Muscle of leg (tissue), 11 donors: ENCODE data around the gene CRIP1. TPM values are rescaled to one million over a fixed set of nuclear protein-coding genes. Genes with fewer than 3 reads are reported as not detected.

Experiments
- DNase-seq: peaks from one replicate; pipeline ENCODE4 v3.0.0; 2013
- H3K27ac ChIP-seq: one replicate; pipeline ENCODE4 v1.5.1; 2013; ENCODE audit warnings: mild to moderate bottlenecking, low read length, control low read depth
- H3K27me3 ChIP-seq: one replicate; pipeline ENCODE4 v1.6.1; 2013; ENCODE audit warnings: low read length; ENCODE audit not compliant: control insufficient read depth, insufficient read depth
- H3K36me3 ChIP-seq: one replicate; pipeline ENCODE4 v1.6.1; 2013; ENCODE audit warnings: low read length; ENCODE audit not compliant: control insufficient read depth, insufficient read depth
- H3K4me1 ChIP-seq: one replicate; pipeline ENCODE4 v1.6.1; 2013; ENCODE audit warnings: low read length; ENCODE audit not compliant: control insufficient read depth, insufficient read depth
- H3K4me3 ChIP-seq: one replicate; pipeline ENCODE4 v1.5.1; 2013; ENCODE audit warnings: low read length, control low read depth
- H3K9me3 ChIP-seq: replicated peaks from 2 replicates; pipeline ENCODE4 v1.6.1; 2013; ENCODE audit warnings: low read depth, low read length; ENCODE audit not compliant: control insufficient read depth
- WGBS: methylation state at CpG from one replicate; pipeline ENCODE4 v1.1.5; 2013; ENCODE audit warnings: missing lambda C conversion rate; ENCODE audit not compliant: insufficient coverage; 5-methylcytosine and 5-hydroxymethylcytosine counted together
- polyA plus RNA-seq, 8 donors: library from polyadenylated mRNA; unstranded; fragments of 120-200 nt; gene quantifications; one replicate each; pipeline versions ENCODE4 v1.2.1 to v1.2.3, GENCODE V29; 2013; ENCODE audit warnings: inconsistent platforms in 1 of 8, low replicate concordance in 1 of 8; ENCODE audit not compliant: insufficient read length in 8 of 8, insufficient read depth in 1 of 8
- total RNA-seq: library from RNA; stranded (reverse); fragments of 120-200 nt; gene quantifications from one replicate; pipeline ENCODE4 v1.2.4, GENCODE V29; 2013

The CRIP1 gene
- total and polyA plus RNA-seq, 9 donors: 32.6 to 64.4 (median 56.2) TPM

GRCh38 chr14:105442125-105442524 is 44.6 kb upstream of the CRIP1 start:
- H3K9me3 ChIP-seq: no peaks in the 10 kb centered on the region
- no peak for DNase-seq
- no peak overlapping the region for H3K27ac ChIP-seq
- peaks cover 20% of the 10 kb centered on the region for H3K4me1 ChIP-seq
- H3K27me3 ChIP-seq: no peaks in the 10 kb centered on the region
- WGBS: 78% methylated on average over 16 of the region's 17 CpGs
- peaks cover 67% of the 10 kb centered on the region for H3K36me3 ChIP-seq
- no peak overlapping the region for H3K4me3 ChIP-seq

GRCh38 chr14:105442834-105443233 is 43.9 kb upstream of the CRIP1 start:
- no peaks in the 10 kb centered on the region for H3K27me3 ChIP-seq
- 86% methylated on average over 12 of the region's 12 CpGs for WGBS
- H3K4me3 ChIP-seq: no peak overlapping the region
- peaks cover 27% of the 10 kb centered on the region for H3K4me1 ChIP-seq
- no peak overlapping the region for H3K27ac ChIP-seq
- no peaks in the 10 kb centered on the region for H3K9me3 ChIP-seq
- peaks cover 63% of the 10 kb centered on the region for H3K36me3 ChIP-seq
- DNase-seq: no peak

GRCh38 chr14:105444859-105445258 is 41.8 kb upstream of the CRIP1 start:
- WGBS: 67% methylated on average over 17 of the region's 17 CpGs

GRCh38 chr14:105445290-105445689 is 41.4 kb upstream of the CRIP1 start:
- H3K36me3 ChIP-seq: peaks cover 50% of the 10 kb centered on the region
- no peaks in the 10 kb centered on the region for H3K27me3 ChIP-seq
- H3K4me3 ChIP-seq: no peak overlapping the region
- no peak for DNase-seq
- H3K27ac ChIP-seq: no peak overlapping the region
- peaks cover 39% of the 10 kb centered on the region for H3K4me1 ChIP-seq
- H3K9me3 ChIP-seq: no peaks in the 10 kb centered on the region
- 79% methylated on average over 22 of the region's 24 CpGs for WGBS

More at GRCh38 chr14:105444859-105445258, 41.8 kb upstream of the CRIP1 start:
- no peak overlapping the region for H3K4me3 ChIP-seq
- no peak for DNase-seq
- H3K27me3 ChIP-seq: no peaks in the 10 kb centered on the region
- H3K9me3 ChIP-seq: no peaks in the 10 kb centered on the region
- H3K36me3 ChIP-seq: peaks cover 50% of the 10 kb centered on the region
- H3K27ac ChIP-seq: no peak overlapping the region
- peaks cover 40% of the 10 kb centered on the region for H3K4me1 ChIP-seq

- Histone ChIP-seq H3K27ac (no peak overlapping the region), H3K4me1 (peaks cover 45% of the 10 kb centered on the region), H3K36me3 (peaks cover 51% of the 10 kb centered on the region), H3K27me3 (no peaks in the 10 kb centered on the region), H3K4me3 (no peak overlapping the region), H3K9me3 (no peaks in the 10 kb centered on the region)
- no peak for DNase-seq
- WGBS: 84% methylated on average over 14 of the region's 26 CpGs
Observed at GRCh38 chr14:105445901-105446845, 40.5 kb upstream of the CRIP1 start.

- H3K36me3 ChIP-seq: peaks cover 55% of the 10 kb centered on the region
- WGBS: 77% methylated on average over 14 of the region's 14 CpGs
Observed at GRCh38 chr14:105446971-105447370, 39.7 kb upstream of the CRIP1 start.

GRCh38 chr14:105447651-105448640 is 38.7 kb upstream of the CRIP1 start:
- H3K4me3 ChIP-seq: no peak overlapping the region

More at GRCh38 chr14:105446971-105447370, 39.7 kb upstream of the CRIP1 start:
- peak overlapping the region; percentile 74 for H3K27ac ChIP-seq
- H3K4me3 ChIP-seq: no peak overlapping the region
- no peak for DNase-seq
- H3K9me3 ChIP-seq: no peaks in the 10 kb centered on the region
- H3K27me3 ChIP-seq: no peaks in the 10 kb centered on the region
- peaks cover 49% of the 10 kb centered on the region for H3K4me1 ChIP-seq

GRCh38 chr14:105448706-105449111 is 38.0 kb upstream of the CRIP1 start:
- WGBS: 47% methylated on average over 7 of the region's 16 CpGs
- Histone ChIP-seq H3K4me1 (peaks cover 50% of the 10 kb centered on the region), H3K4me3 (no peak overlapping the region), H3K27me3 (no peaks in the 10 kb centered on the region), H3K27ac (peak overlapping the region; percentile 76), H3K9me3 (no peaks in the 10 kb centered on the region), H3K36me3 (peaks cover 54% of the 10 kb centered on the region)
- DNase-seq: peak; percentile 78

More at GRCh38 chr14:105447651-105448640, 38.7 kb upstream of the CRIP1 start:
- peak overlapping the region; percentile 76 for H3K27ac ChIP-seq
- no peaks in the 10 kb centered on the region for H3K27me3 ChIP-seq
- H3K4me1 ChIP-seq: peaks cover 49% of the 10 kb centered on the region
- 74% methylated on average over 26 of the region's 31 CpGs for WGBS
- H3K36me3 ChIP-seq: peaks cover 56% of the 10 kb centered on the region
- DNase-seq: peak; percentile 63
- no peaks in the 10 kb centered on the region for H3K9me3 ChIP-seq

- Histone ChIP-seq H3K4me3 (no peak overlapping the region), H3K9me3 (no peaks in the 10 kb centered on the region), H3K27ac (no peak overlapping the region), H3K4me1 (peaks cover 57% of the 10 kb centered on the region), H3K27me3 (no peaks in the 10 kb centered on the region), H3K36me3 (peaks cover 62% of the 10 kb centered on the region)
- 92% methylated on average over 30 of the region's 47 CpGs for WGBS
- no peak for DNase-seq
Observed at GRCh38 chr14:105449276-105450122, 37.2 kb upstream of the CRIP1 start.
